Measurements from ENCODE around the gene VENTX.

DNA sequence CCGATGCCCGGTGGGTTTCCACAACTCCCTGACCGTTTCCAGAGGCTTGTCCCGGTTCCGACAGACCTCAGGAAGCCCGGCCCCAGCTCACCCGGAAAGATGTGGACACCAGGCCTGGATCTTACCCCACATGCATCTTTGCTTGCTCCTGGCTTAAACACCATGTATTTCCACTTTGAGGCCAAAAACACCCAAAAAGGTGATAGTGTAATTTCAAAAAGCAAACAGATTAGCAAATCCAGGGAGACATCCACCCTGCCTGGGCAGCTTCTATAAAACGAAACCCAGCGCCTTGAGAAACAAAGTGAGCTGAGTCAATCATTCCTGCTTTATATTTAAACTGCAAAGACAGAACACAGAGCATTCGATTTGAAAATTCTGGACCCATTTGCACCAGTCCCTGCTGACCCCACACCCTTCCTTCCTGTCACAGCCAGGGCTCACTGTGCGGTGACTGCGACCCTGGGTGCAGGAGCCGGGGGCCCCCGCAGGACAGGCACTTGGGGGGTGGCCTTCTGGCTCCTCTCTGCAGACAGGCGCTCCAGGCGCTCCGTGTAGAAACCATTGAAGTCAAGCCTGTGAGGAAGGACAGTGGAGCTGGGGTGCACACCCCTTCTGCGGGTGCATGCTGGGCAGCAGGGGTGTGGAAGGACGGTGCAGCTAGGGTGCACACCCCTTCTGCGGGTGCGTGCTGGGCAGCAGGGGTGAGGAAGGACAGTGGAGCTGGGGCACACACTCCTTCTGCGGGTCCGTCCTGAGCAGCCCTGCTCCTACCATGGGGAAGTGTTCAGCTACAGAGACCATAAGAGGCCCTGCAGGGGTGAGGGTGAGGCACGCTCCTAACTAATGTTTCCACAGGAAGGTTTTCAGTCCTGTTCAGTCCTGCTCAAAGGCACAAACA is 41.9 kb downstream of the VENTX start:
- TF ChIP-seq CTCF (IDR thresholded peaks at IDR 0.05), result no peak
- TF ChIP-seq POLR2A (IDR thresholded peaks at IDR 0.05), result no peak
